Chondrocyte (in vitro differentiated cells): Measurements from ENCODE around the gene CFHR5. TPM values are rescaled to one million over a fixed set of nuclear protein-coding genes. Genes with fewer than 3 reads are reported as not detected.
"Not testable (repeated sequence)": the region's sequence is repeated elsewhere in the genome, so short reads cannot be mapped to it uniquely, and the experiment has no call there.

ENCODE experiments used
- DNase-seq: peaks from one replicate; pipeline ENCODE4 v3.0.0; 2021; ENCODE audit warnings: mixed read lengths, low spot score
- H3K27ac Mint-ChIP-seq: one replicate; pipeline ENCODE4 v1.8.0; 2021; ENCODE audit warnings: mild to moderate bottlenecking, moderate library complexity, mixed read lengths; ENCODE audit not compliant: unreplicated experiment
- H3K27me3 Mint-ChIP-seq: 2 replicates; pipeline ENCODE4 v1.8.0; 2021; ENCODE audit warnings: low read depth, mixed read lengths
- H3K36me3 Mint-ChIP-seq: 2 replicates; pipeline ENCODE4 v1.8.0; 2021; ENCODE audit warnings: low read depth, mixed read lengths
- H3K4me1 Mint-ChIP-seq: 2 replicates; pipeline ENCODE4 v1.8.0; 2021; ENCODE audit warnings: low read depth, mild to moderate bottlenecking, mixed read lengths
- H3K4me3 Mint-ChIP-seq: one replicate; pipeline ENCODE4 v1.8.0; 2021; ENCODE audit warnings: mild to moderate bottlenecking, moderate library complexity, mixed read lengths; ENCODE audit not compliant: unreplicated experiment
- H3K9me3 Mint-ChIP-seq: 2 replicates; pipeline ENCODE4 v1.8.0; 2021; ENCODE audit warnings: low read depth, mixed read lengths
- CTCF ChIP-seq: fragments of 200-600 bp; sonication (generic); IDR thresholded peaks from 2 replicates; pipeline ENCODE4 v1.5.0; 2021; ENCODE audit warnings: antibody characterized with exemption, mild to moderate bottlenecking, moderate library complexity
- total RNA-seq: library from RNA; stranded (reverse); gene quantifications from 3 replicates; pipeline ENCODE4 v1.2.1, GENCODE V29; 2021

CFHR5 gene
- total RNA-seq, 1 donor from 2014 or later, result not detected

DNA sequence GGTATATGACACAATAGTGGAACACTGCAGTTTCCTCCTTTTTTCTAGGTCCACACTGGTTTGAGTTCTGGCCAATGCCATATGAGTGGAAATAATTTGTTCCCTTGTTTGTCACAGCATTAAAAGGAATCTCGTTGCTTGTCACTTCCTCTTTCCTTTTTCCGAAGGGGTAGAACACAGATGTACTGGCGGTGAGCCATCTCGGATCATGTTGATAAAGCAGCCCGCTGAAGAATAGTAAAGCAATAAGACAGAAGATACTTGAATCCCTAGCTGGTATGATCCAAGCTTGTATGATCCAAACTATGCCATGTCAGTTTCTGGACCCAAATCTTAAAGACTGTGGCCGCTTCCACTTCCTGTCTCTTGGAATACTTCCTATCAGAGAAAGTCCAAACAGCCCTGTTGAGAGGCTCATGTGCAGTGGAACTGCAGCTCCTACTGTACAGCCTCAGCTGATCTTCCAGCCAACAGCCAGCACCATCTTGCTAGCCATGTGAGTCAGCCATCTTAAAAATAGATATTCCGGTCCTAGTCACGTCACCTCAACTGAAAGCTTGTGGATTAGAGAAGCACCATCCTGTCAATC lies 40.3 kb downstream of the CFHR5 start:
- peaks cover 12% of the 10 kb centered on the region for H3K27me3 Mint-ChIP-seq
- H3K27ac Mint-ChIP-seq, result no peak overlapping the region
- H3K36me3 Mint-ChIP-seq, result no peaks in the 10 kb centered on the region
- H3K4me3 Mint-ChIP-seq, result no peak overlapping the region
- TF ChIP-seq CTCF, result no peak
- H3K4me1 Mint-ChIP-seq, result no peaks in the 10 kb centered on the region
- H3K9me3 Mint-ChIP-seq, result no peaks in the 10 kb centered on the region
- no peak for DNase-seq

DNA sequence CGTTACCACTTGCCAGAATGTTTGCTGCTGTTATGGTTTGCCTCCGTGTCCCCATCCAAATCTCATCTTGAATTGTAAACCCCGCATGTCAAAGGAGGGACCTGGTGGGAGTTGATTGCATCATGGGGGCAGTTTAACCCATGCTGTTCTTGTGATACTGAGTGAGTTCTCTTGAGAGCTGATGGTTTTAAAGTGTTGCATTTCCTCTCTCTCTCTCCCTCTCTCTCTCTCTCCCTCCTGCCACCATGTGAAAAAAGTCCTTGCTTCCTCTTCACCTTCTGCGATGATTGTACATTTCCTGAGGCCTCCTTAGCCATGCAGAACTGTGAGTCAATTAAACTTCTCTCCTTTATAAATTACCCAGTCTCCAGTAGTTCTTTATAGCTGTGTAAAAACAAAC lies 44.4 kb downstream of the CFHR5 start:
- Mint-ChIP-seq H3K27ac (no peak overlapping the region), H3K4me1 (no peaks in the 10 kb centered on the region), H3K9me3 (no peaks in the 10 kb centered on the region), H3K4me3 (no peak overlapping the region), H3K36me3 (no peaks in the 10 kb centered on the region), H3K27me3 (peaks cover 12% of the 10 kb centered on the region)
- no peak for TF ChIP-seq CTCF
- no peak for DNase-seq

GRCh38 chr1:197024460-197024859 lies 47.1 kb downstream of the CFHR5 start:
- Mint-ChIP-seq H3K27ac (no peak overlapping the region), H3K36me3 (no peaks in the 10 kb centered on the region), H3K9me3 (no peaks in the 10 kb centered on the region), H3K4me1 (no peaks in the 10 kb centered on the region), H3K27me3 (peaks cover 12% of the 10 kb centered on the region), H3K4me3 (no peak overlapping the region)
- no peak for DNase-seq
- TF ChIP-seq CTCF, result no peak

DNA sequence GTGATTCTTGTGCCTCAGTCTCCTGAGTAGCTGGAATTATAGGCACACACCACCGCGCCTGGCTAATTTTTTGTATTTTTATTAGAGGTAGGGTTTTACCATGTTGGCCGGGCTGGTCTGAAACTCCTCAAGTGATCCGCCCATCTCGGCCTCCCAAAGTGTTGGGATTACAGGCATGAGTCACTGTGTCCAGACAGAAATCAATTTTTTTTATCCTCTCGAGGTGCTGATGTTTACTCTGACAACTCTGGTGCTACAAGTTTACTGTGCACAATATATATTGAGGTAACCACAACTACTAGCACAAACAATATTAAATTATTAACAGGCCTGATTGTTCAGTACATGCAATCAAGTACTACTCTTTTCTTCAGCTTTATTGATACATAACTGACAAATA lies 50.0 kb downstream of the CFHR5 start:
- Mint-ChIP-seq H3K27me3 (peaks cover under 1% of the 10 kb centered on the region), H3K4me1 (no peaks in the 10 kb centered on the region), H3K36me3 (no peaks in the 10 kb centered on the region), H3K27ac (no peak overlapping the region), H3K9me3 (no peaks in the 10 kb centered on the region), H3K4me3 (no peak overlapping the region)
- no peak for TF ChIP-seq CTCF
- DNase-seq, result no peak

DNA sequence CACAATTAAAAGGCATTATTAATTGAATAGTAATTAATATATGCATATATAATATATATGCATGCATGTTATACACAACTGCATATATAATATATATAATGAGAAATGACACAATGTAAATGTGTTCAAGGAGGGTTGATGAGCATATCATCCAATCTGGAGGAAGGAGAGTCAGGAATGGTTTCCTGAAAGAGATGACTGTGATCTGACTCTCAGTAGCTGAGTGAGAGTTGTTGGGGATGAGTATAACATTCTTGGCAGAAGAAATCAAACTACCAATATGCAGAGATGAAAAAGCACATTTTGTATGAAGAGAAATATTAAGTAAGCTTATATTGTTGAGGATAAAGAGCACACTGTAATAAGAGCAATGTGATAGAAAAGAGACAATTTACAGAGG lies 52.4 kb downstream of the CFHR5 start:
- peaks cover 3% of the 10 kb centered on the region for H3K4me1 Mint-ChIP-seq
- no peak for DNase-seq
- no peak overlapping the region for H3K27ac Mint-ChIP-seq
- no peaks in the 10 kb centered on the region for H3K27me3 Mint-ChIP-seq
- H3K9me3 Mint-ChIP-seq, result no peaks in the 10 kb centered on the region
- H3K4me3 Mint-ChIP-seq, result no peak overlapping the region
- H3K36me3 Mint-ChIP-seq, result no peaks in the 10 kb centered on the region
- no peak for TF ChIP-seq CTCF

DNA sequence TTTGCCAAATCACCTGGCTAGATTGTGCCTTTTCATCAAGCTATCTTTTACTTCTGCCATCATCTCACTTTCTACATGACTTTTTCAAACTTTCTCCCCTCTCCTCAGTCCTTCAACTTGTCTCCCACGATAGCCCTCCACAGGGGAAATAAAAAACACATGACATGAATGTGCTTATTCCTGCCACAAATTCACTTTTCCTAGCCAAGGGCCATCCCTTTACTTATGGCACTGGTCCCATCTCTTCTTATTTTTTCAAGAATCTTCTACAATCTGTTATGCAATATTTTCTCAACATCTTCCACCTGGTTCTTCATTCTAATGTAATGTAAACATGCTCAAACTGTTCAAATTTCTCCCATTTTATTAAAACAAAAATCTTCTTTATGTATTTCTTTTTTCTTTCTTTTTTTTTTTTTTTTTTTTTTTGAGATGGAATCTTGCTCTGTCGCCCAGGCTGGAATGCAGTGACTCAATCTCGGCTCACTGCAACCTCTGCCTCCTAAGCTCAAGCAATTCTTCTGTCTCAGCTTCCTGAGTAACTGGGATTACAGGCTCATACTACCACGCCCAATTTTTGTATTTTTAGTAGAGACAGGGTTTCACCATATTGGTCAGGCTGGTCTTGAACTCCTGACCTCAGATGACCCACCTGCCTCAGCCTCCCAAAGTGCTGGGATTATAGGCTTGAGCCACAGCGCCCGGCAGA lies 57.4 kb downstream of the CFHR5 start:
- H3K4me1 Mint-ChIP-seq, H3K9me3 Mint-ChIP-seq, H3K4me3 Mint-ChIP-seq, DNase-seq, H3K27me3 Mint-ChIP-seq, H3K36me3 Mint-ChIP-seq, H3K27ac Mint-ChIP-seq: not testable (repeated sequence)
